Vagina (tissue), 2 donors: ENCODE measurements around the gene HPD.

Source experiments
- CTCF ChIP-seq, 3 experiments: fragments of 450-650 bp in 2 of 3; fragments of 200-600 bp in 1 of 3; sonication (generic) in 1 of 3; IDR thresholded peaks; one replicate each; pipeline ENCODE4 v1.5.1; 2017 to 2019; ENCODE audit warnings: antibody characterized with exemption in 3 of 3, mild to moderate bottlenecking in 2 of 3, moderate library complexity in 2 of 3
- POLR2A ChIP-seq, 2 donors: fragments of 450-650 bp; IDR thresholded peaks; one replicate each; pipeline ENCODE4 v1.6.1; 2017; ENCODE audit warnings: antibody characterized with exemption in 2 of 2, mild to moderate bottlenecking in 2 of 2, moderate library complexity in 2 of 2

- TF ChIP-seq CTCF (IDR thresholded peaks at IDR 0.05) (no peak), POLR2A (IDR thresholded peaks at IDR 0.05) (no peak)
These were observed 16.9 kb upstream of the HPD start for GRCh38 chr12:121875582-121875981.
